HUES48 (cell line): Measurements from ENCODE around the gene PSMD6.

Experiments
- H3K27ac ChIP-seq: one replicate; pipeline ENCODE4 v1.7.0; 2013; ENCODE audit warnings: low read depth, low read length, inconsistent platforms
- H3K27me3 ChIP-seq: 2 replicates; pipeline ENCODE4 v1.6.1; 2013; ENCODE audit warnings: mild to moderate bottlenecking, low read length; ENCODE audit not compliant: control insufficient read depth, insufficient read depth
- H3K36me3 ChIP-seq: 2 replicates; pipeline ENCODE4 v1.6.1; 2013; ENCODE audit warnings: low read length; ENCODE audit not compliant: control insufficient read depth, insufficient read depth
- H3K4me1 ChIP-seq: 2 replicates; pipeline ENCODE4 v1.6.1; 2013; ENCODE audit warnings: mild to moderate bottlenecking, low read length; ENCODE audit not compliant: control insufficient read depth, insufficient read depth
- H3K4me3 ChIP-seq: 2 replicates; pipeline ENCODE4 v1.5.1; 2013; ENCODE audit warnings: mild to moderate bottlenecking, low read depth, low read length
- H3K9ac ChIP-seq: 2 replicates; pipeline ENCODE4 v1.6.1; 2013; ENCODE audit warnings: mild to moderate bottlenecking, low read depth, low read length, moderate library complexity
- H3K9me3 ChIP-seq: 2 replicates; pipeline ENCODE4 v1.6.1; 2013; ENCODE audit warnings: low read length; ENCODE audit not compliant: control insufficient read depth, insufficient read depth

Gene PSMD6

GRCh38 chr3:63967675-63968611 lies 55.4 kb downstream of the PSMD6 start:
- Histone ChIP-seq H3K4me3 (no peak overlapping the region), H3K27ac (peak overlapping the region; percentile 67), H3K9me3 (no peaks in the 10 kb centered on the region), H3K9ac (no peak overlapping the region), H3K36me3 (no peaks in the 10 kb centered on the region), H3K4me1 (peaks cover 82% of the 10 kb centered on the region), H3K27me3 (no peaks in the 10 kb centered on the region)

- Histone ChIP-seq H3K36me3 (no peaks in the 10 kb centered on the region), H3K4me3 (no peak overlapping the region), H3K9me3 (no peaks in the 10 kb centered on the region), H3K27me3 (no peaks in the 10 kb centered on the region), H3K4me1 (peaks cover 71% of the 10 kb centered on the region), H3K27ac (peak overlapping the region; percentile 44), H3K9ac (no peak overlapping the region)
Observed at GRCh38 chr3:63966871-63967270, 56.4 kb downstream of the PSMD6 start.

- Histone ChIP-seq H3K27me3 (no peaks in the 10 kb centered on the region), H3K9ac (no peak overlapping the region), H3K27ac (no peak overlapping the region), H3K4me3 (no peak overlapping the region), H3K4me1 (peaks cover 62% of the 10 kb centered on the region), H3K36me3 (no peaks in the 10 kb centered on the region), H3K9me3 (no peaks in the 10 kb centered on the region)
Observed at GRCh38 chr3:63966007-63966406, 57.3 kb downstream of the PSMD6 start.

GRCh38 chr3:63964681-63965485 lies 58.4 kb downstream of the PSMD6 start:
- H3K36me3 ChIP-seq, result no peaks in the 10 kb centered on the region
- H3K9ac ChIP-seq, result no peak overlapping the region
- H3K27me3 ChIP-seq, result no peaks in the 10 kb centered on the region
- H3K9me3 ChIP-seq, result no peaks in the 10 kb centered on the region
- H3K4me1 ChIP-seq, result peaks cover 59% of the 10 kb centered on the region
- peak overlapping the region; percentile 53 for H3K27ac ChIP-seq
- H3K4me3 ChIP-seq, result no peak overlapping the region

GRCh38 chr3:63963496-63963895 lies 59.8 kb downstream of the PSMD6 start:
- H3K4me3 ChIP-seq, result no peak overlapping the region
- no peaks in the 10 kb centered on the region for H3K27me3 ChIP-seq
- H3K9me3 ChIP-seq, result no peaks in the 10 kb centered on the region
- no peak overlapping the region for H3K27ac ChIP-seq
- H3K4me1 ChIP-seq, result peaks cover 48% of the 10 kb centered on the region
- no peaks in the 10 kb centered on the region for H3K36me3 ChIP-seq
- H3K9ac ChIP-seq, result no peak overlapping the region

- peaks cover 35% of the 10 kb centered on the region for H3K4me1 ChIP-seq
- H3K27ac ChIP-seq, result no peak overlapping the region
- no peaks in the 10 kb centered on the region for H3K9me3 ChIP-seq
- no peak overlapping the region for H3K4me3 ChIP-seq
- no peak overlapping the region for H3K9ac ChIP-seq
- no peaks in the 10 kb centered on the region for H3K36me3 ChIP-seq
- no peaks in the 10 kb centered on the region for H3K27me3 ChIP-seq
Observed at GRCh38 chr3:63961891-63962290, 61.4 kb downstream of the PSMD6 start.
